HG03575 (cell line): ENCODE measurements around the gene TFRC.
"Not testable (repeated sequence)": the region's sequence is repeated elsewhere in the genome, so short reads cannot be mapped to it uniquely, and the experiment has no call there.

Experiments used
- ATAC-seq: cut with Tn5 transposase; IDR thresholded peaks from one replicate; pipeline ENCODE4 v1.9.1; 2021; ENCODE audit not compliant: unreplicated experiment, insufficient number of reproducible peaks, low FRiP score; ENCODE audit errors: extremely low read depth

The TFRC gene

GRCh38 chr3:196054661-196055060 is 27.2 kb downstream of the TFRC start:
- ATAC-seq, result no peak

- no peak for ATAC-seq
These were observed 28.4 kb downstream of the TFRC start for GRCh38 chr3:196053487-196053886.

- ATAC-seq, result no peak
These were observed 30.4 kb downstream of the TFRC start for GRCh38 chr3:196051282-196052076.

GRCh38 chr3:196050597-196050996 is 31.3 kb downstream of the TFRC start:
- ATAC-seq, result no peak

- ATAC-seq, result no peak
These were observed 32.2 kb downstream of the TFRC start for GRCh38 chr3:196049653-196050052.

- ATAC-seq, result no peak
These were observed 32.8 kb downstream of the TFRC start for GRCh38 chr3:196048922-196049598.

- ATAC-seq, result no peak
These were observed 34.4 kb downstream of the TFRC start for GRCh38 chr3:196047391-196048030.

GRCh38 chr3:196044513-196044912 is 37.4 kb downstream of the TFRC start:
- no peak for ATAC-seq

- no peak for ATAC-seq
These were observed 39.2 kb downstream of the TFRC start for GRCh38 chr3:196042673-196043072.

GRCh38 chr3:196039359-196039758 is 42.5 kb downstream of the TFRC start:
- ATAC-seq, result no peak

- not testable (repeated sequence) for ATAC-seq
These were observed 55.8 kb downstream of the TFRC start for GRCh38 chr3:196026059-196026458.

- ATAC-seq, result no peak
These were observed 56.9 kb downstream of the TFRC start for GRCh38 chr3:196024968-196025367.

- no peak for ATAC-seq
These were observed 57.9 kb downstream of the TFRC start for GRCh38 chr3:196023947-196024346.

- not testable (repeated sequence) for ATAC-seq
These were observed 59.4 kb downstream of the TFRC start for GRCh38 chr3:196022499-196022878.

GRCh38 chr3:196020373-196020772 is 61.5 kb downstream of the TFRC start:
- ATAC-seq, result no peak

- ATAC-seq, result not testable (repeated sequence)
These were observed 62.3 kb downstream of the TFRC start for GRCh38 chr3:196019576-196019975.

- ATAC-seq, result not testable (repeated sequence)
These were observed 63.7 kb downstream of the TFRC start for GRCh38 chr3:196018159-196018558.

GRCh38 chr3:196016485-196016884 is 65.4 kb downstream of the TFRC start:
- ATAC-seq, result no peak

- ATAC-seq, result no peak
These were observed 65.8 kb downstream of the TFRC start for GRCh38 chr3:196016059-196016458.
